Left cardiac atrium (tissue), 4 donors: Measurements from ENCODE around the gene TMOD1. TPM values are rescaled to one million over a fixed set of nuclear protein-coding genes. Genes with fewer than 3 reads are reported as not detected.
"Not testable (repeated sequence)": the region's sequence is repeated elsewhere in the genome, so short reads cannot be mapped to it uniquely, and the experiment has no call there.

ENCODE experiments used
- ATAC-seq, 2 donors: fragments of 200-7000 bp; cut with Tn5 transposase; one replicate each; pipeline ENCODE4 v1.9.1; 2020; ENCODE audit warnings: mild to moderate bottlenecking in 2 of 2, moderate library complexity in 2 of 2
- DNase-seq: peaks from one replicate; pipeline ENCODE4 v3.0.0-alpha.2; 2020
- intact Hi-C, 2 donors: fragments of 100-400 bp; cut with DNase I; formaldehyde crosslinking; loops; one replicate each; pipeline versions ENCODE4 v1.14.1 to v1.15.1; 2022 to 2023
- total RNA-seq, 2 donors: library from RNA; stranded (reverse); fragmentation: NEBNext Ultra II Directional; extraction: Animal tissue kit (Norgen Biotek cat#: 25700); gene quantifications; one replicate each; pipeline ENCODE4 v1.2.1, GENCODE V29; 2021
- donor health status: DM: no; HTN: yes; CAD: no.
- donor health status: DM: no; HTN: yes; CAD: no; lungs with severe emphysema.
- donor health status: DM: yes; HTN: yes; CAD: no.
- donor health status: Dilated cardiomyopathy.

The TMOD1 gene
- total RNA-seq, 2 donors from 2014 or later, result 142 to 149 TPM

DNA sequence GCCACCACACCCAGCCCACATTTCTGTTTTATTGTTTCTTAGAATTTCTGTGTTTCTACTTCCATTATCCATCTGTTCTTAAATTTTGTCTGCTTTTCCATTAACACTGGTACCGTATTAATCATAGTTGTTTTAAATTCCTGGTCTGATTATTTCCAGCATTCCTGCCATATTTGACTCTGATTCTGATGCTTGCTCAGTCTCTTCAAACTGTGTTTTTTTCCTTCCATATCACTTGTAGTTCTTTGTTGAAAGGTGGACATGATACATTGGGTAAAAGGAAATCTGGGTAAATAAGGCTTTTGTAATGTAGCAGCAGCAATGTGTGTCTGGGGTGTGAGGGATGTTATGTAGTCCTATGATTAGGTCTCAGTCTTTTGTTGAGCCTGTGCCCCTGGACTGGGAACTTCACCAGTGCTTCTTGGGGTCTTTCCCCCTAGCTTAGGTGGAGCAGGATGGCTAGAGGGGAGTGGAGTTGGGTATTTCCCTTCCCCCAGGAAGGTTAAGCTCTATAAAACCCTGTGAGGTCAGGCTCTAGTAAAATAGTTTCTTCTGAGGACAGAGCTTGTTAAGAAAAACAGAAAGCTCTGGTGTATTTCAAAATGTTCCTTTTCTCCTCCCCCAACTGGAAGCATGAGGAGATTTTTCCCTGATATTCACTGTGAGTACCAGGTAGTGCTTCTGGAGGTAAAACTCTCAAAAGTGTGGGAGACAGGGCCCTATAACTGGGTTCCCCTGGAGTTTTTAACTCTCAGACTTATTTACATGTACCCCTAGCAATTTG lies 10.1 kb upstream of the TMOD1 start:
- ATAC-seq (peak in 1 of 2 donors; percentile 59), DNase-seq (no peak)
- intact Hi-C loops, result no loop called here

DNA sequence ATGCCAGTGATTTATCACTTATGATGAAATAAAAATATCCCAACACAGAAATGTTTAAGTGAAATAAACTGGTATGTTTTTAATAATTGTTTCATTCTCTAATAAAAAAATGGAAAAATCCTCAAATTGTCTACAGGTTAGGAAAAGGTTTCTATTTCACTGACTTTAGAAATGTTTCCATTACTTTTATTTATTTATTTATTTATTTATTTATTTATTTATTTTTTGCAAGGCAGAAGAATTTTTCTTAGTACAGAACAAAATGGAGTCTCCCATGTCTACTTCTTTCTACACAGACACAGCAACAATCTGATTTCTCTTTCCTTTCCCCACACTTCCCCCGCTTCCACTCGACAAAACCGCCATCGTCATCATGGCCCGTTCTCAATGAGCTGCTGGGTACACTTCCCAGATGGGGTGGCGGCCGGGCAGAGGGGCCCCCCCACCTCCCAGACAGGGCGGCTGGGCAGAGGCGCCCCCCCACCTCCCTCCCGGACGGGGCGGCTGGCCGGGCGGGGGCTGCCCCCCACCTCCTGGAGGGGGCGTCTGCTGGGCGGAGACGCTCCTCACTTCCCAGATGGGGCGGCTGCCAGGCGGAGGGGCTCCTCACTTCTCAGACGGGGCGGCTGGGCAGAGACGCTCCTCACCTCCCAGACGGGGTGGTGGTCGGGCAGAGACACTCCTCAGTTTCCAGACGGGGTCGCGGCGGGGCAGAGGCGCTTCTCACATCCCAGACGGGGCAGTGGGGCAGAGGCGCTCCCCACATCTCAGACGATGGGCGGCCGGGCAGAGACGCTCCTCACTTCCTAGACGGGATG lies 3.7 kb upstream of the TMOD1 start:
- ATAC-seq, intact Hi-C loops, DNase-seq: not testable (repeated sequence)

DNA sequence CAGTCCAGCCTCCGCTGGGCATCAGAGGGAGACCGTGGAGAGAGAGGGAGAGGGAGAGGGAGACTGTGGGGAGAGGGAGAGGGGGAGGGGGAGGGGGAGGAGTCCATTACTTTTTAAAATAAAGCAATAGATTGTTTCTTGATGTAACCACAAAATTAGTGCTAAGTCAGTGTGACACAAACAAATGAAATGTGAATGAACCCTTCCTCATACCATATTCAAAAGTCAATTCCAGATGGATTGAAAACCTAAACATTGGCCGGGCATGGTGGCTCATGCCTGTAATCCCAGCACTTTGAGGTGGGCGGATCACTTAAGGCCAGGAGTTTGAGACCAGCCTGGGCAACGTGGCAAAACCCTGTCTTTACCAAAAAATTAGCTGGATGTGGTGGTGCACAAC lies 2.6 kb upstream of the TMOD1 start:
- intact Hi-C loops, ATAC-seq, DNase-seq: not testable (repeated sequence)

DNA sequence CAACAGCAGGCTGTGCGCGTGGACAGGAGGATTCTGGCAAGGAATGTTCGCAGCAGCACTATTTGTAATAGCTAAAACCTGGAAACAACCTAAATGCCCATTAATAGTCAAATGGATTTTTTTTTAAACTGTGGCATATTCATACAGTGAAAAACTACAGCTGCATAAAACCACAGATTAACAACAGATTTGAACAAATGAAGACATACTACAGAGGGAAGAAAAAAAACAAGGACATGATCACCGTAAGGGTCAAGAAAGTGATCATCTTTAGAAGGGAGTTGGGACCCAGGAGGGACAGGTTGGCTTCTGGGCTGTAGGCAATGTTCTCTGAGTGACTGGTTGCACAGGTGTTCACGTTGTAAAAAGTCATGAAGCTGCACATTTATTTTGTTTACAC lies 1.2 kb upstream of the TMOD1 start:
- DNase-seq (no peak), ATAC-seq (no peak)
- intact Hi-C loops, result loop anchor here (5.0 kb wide), 2 partner anchors 37 to 57 kb away; no protein-coding TSS in a partner anchor

DNA sequence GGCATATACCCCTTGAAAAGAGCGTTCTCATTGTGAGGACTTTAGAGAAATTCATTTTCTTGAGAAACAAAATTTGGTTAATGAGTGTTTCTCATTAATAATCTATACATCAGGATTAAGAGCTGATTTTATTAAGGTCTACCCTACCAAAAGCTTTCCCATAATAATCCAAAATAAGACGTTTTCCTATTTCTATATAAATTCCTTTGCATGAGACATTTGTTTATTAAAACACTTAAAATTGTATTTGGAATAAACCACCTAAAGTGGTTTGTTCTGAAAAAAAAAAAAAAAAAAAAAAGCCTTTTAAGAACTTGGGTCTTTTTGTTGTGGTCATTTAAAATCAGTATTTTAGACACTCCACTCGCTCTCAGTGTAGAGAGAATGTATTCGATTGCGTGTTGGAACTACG lies 695 bp upstream of the TMOD1 start:
- intact Hi-C loops, result loop anchor here (5.0 kb wide), 2 partner anchors 37 to 57 kb away; no protein-coding TSS in a partner anchor
- DNase-seq, result no peak
- no peak for ATAC-seq

DNA sequence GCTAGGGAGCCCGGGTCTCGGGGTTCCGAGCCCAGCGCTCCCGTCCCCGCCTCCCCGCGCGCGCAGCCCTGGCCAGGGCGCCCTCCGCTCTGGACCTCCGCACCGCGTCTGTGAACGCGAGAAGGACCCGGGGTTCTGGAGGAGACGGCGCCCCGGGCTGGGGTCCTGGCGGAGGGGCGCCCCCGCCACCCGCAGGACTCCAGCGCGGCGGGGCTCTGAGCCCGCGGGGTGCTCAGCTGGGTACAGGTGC lies 431 bp downstream of the TMOD1 start:
- ATAC-seq (peak in 1 of 2 donors; percentile 17), DNase-seq (no peak)
- intact Hi-C loops, result loop anchor here (1.0 to 5.0 kb wide), 3 partner anchors 35 to 94 kb away; no protein-coding TSS in a partner anchor

GRCh38 chr9:97502222-97502983 lies 937 bp downstream of the TMOD1 start:
- intact Hi-C loops, result loop anchor here (1.0 to 5.0 kb wide), 3 partner anchors 35 to 94 kb away; no protein-coding TSS in a partner anchor
- ATAC-seq (peak; percentile 41 to 48), DNase-seq (peak; percentile 41)

- intact Hi-C loops, result loop anchor here (1.0 to 5.0 kb wide), 3 partner anchors 34 to 93 kb away; no protein-coding TSS in a partner anchor
- ATAC-seq (peak; percentile 9 to 33), DNase-seq (no peak)
Observed at GRCh38 chr9:97502984-97503861, 1.8 kb downstream of the TMOD1 start.

DNA sequence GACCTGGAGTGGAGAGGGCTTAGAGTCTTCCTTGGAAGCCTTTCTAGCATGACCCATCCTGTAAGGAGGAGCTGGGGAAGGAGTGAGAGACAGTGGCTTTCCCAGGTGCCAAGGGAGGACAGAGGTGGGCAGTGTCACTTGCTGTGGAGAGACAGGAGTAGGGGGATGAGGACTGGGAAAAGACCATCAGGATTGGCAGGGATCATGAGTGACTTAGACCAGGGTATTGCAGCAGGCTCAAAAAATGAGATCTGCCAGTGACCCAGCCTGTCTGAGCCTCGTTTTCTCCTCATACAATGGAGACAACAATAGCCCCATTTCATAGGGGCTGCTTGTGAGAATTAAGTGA lies 2.4 kb downstream of the TMOD1 start:
- ATAC-seq (no peak), DNase-seq (no peak)
- intact Hi-C loops, result loop anchor here (5.0 kb wide), 2 partner anchors 33 to 53 kb away; no protein-coding TSS in a partner anchor

- peak; percentile 59 for DNase-seq
- intact Hi-C loops, result loop anchor here (5.0 kb wide), 2 partner anchors 33 to 53 kb away; no protein-coding TSS in a partner anchor
- peak in 1 of 2 donors; percentile 3 for ATAC-seq
Observed at GRCh38 chr9:97504381-97505216, 3.1 kb downstream of the TMOD1 start.

- intact Hi-C loops, result no loop called here
- ATAC-seq (no peak), DNase-seq (no peak)
Observed at GRCh38 chr9:97505845-97506244, 4.4 kb downstream of the TMOD1 start.

- no peak for DNase-seq
- intact Hi-C loops, result no loop called here
- no peak for ATAC-seq
Observed at GRCh38 chr9:97506306-97506705, 4.8 kb downstream of the TMOD1 start.

DNA sequence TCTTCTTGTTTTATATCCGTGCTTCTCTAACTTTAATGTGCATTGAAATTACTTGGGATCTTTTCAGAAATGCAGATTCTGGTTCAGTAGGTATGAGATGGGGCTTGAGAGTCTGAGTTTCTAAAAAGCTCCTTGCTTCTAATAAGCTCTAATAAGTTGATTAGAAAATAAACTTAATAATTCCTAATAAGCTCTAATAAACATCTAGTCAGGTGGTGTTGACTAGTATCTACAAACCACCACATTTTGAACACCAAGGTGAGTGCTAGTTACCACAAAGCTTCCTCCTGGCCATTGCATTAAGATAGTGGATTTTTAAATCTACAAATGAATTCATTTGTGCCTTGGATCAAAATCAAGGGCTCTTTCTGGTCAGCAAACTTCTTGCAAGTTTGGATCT lies 5.3 kb downstream of the TMOD1 start:
- intact Hi-C loops, result no loop called here
- ATAC-seq, result no peak

DNA sequence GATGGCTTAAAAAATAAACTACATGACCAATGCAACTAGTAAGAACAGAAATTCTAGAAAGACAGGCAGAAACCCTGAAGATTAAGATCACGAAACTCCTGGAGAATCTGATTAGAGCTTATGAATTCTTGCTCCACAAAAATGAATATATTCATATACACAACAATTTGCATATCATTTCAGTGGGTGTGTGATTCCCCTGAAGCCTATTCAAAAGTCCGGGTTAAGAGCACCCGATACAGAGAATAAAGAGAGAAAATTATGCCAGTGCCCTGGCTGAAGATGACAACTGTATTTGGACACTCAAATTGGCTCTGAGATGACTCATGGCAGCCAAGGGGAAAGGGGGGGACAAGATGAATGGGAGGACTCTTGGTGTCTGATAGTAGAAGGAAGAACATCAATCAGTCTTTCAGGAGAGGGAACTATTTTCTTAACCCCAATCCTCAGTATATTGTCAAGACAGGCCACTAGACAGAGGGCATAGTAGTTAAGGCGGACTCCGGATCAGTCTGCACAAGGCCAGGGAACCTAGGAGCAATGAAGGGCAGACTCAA lies 6.0 kb downstream of the TMOD1 start:
- intact Hi-C loops, result no loop called here
- ATAC-seq (no peak), DNase-seq (no peak)

More for the DNA sequence above, 5.3 kb downstream of the TMOD1 start:
- DNase-seq, result no peak

- DNase-seq (no peak), ATAC-seq (no peak)
- intact Hi-C loops, result no loop called here
Observed at GRCh38 chr9:97508852-97509251, 7.4 kb downstream of the TMOD1 start.

DNA sequence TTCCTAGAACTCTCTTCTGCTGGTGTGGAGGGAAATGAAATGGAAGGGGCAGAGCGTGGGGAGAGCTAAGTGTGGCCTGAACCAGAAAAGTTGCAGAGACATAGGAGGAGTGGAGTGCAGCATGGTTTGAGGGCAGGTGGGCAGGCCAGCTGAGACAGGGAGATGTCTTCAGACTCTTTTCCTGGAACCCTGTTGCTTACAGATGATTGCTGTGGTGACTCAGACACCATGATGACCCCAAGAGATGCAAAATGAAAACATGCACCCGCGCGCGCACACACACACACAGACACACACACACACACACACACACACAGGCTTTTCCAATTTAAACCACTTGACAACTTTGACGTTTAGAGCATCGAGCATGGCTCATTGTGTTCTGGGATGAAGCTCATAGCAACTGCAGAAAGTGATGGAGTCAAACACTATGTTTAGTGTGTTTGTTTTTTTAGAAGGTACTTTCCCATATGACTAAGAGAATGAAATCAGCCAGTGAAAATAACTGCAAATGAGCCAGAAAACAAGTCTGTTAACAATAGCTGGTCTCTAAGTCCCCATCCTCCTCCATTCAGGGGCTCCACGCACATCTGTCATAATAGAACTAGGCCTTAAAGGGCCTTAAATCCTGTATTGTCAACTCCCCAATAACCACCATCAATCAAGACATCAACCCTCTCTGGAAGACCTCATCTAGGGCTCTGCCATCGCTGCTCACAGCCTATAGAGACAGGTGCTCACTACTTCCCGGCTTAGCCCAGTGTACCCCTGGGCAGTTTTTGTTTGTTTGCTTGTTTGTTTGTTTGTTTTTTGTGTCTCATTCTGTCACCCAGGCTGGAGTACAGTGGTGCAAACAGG lies 9.6 kb downstream of the TMOD1 start:
- intact Hi-C loops, result no loop called here
- ATAC-seq (peak in 1 of 2 donors; percentile 59), DNase-seq (no peak)
